GM18499 (cell line): ENCODE results near the gene TOB1.

Source experiments
- ATAC-seq: cut with Tn5 transposase; IDR thresholded peaks from one replicate; pipeline ENCODE4 v1.9.1; 2021; ENCODE audit warnings: moderate number of reproducible peaks; ENCODE audit not compliant: insufficient read depth, unreplicated experiment

Gene TOB1

GRCh38 chr17:50866261-50866949, at the start of gene TOB1:
TOB1 (minus strand) TSS chr17:50866354; CDS start chr17:50864017, 2,337 bp downstream.
- ATAC-seq: peak; percentile 41

GRCh38 chr17:50914505-50915063, 48.4 kb upstream of the TOB1 start:
- ATAC-seq: no peak

GRCh38 chr17:50913120-50913519, 47.0 kb upstream of the TOB1 start:
- no peak for ATAC-seq

- ATAC-seq: no peak
Measured at GRCh38 chr17:50911890-50912289, 45.7 kb upstream of the TOB1 start.

GRCh38 chr17:50911450-50911849, 45.3 kb upstream of the TOB1 start:
- no peak for ATAC-seq

GRCh38 chr17:50909765-50910605, 43.8 kb upstream of the TOB1 start:
- no peak for ATAC-seq

- ATAC-seq: no peak
Measured at GRCh38 chr17:50908860-50909764, 43.0 kb upstream of the TOB1 start.

GRCh38 chr17:50908140-50908859, 42.1 kb upstream of the TOB1 start:
- no peak for ATAC-seq

GRCh38 chr17:50906443-50906842, 40.3 kb upstream of the TOB1 start:
- no peak for ATAC-seq

GRCh38 chr17:50905460-50905803, 39.3 kb upstream of the TOB1 start:
- no peak for ATAC-seq

- ATAC-seq: no peak
Measured at GRCh38 chr17:50904518-50905459, 38.6 kb upstream of the TOB1 start.

GRCh38 chr17:50903604-50904517, 37.7 kb upstream of the TOB1 start:
- ATAC-seq: peak; percentile 63

- no peak for ATAC-seq
Measured at GRCh38 chr17:50902372-50903353, 36.5 kb upstream of the TOB1 start.

- no peak for ATAC-seq
Measured at GRCh38 chr17:50900383-50900892, 34.3 kb upstream of the TOB1 start.

GRCh38 chr17:50899559-50900319, 33.6 kb upstream of the TOB1 start:
- ATAC-seq: no peak
